IPS-18c (cell line): ENCODE data around the gene KIF11.
"Not testable (repeated sequence)": the region's sequence is repeated elsewhere in the genome, so short reads cannot be mapped to it uniquely, and the experiment has no call there.

Experiments used
- H3K4me3 ChIP-seq: 2 replicates; pipeline ENCODE4 v1.7.0; 2013; ENCODE audit warnings: low read depth, mild to moderate bottlenecking, low read length, moderate library complexity; ENCODE audit not compliant: insufficient read depth
- H3K9me3 ChIP-seq: one replicate; pipeline ENCODE4 v1.6.1; 2013; ENCODE audit warnings: mild to moderate bottlenecking, low read length, moderate library complexity; ENCODE audit not compliant: control insufficient read depth, insufficient read depth

The KIF11 gene

DNA sequence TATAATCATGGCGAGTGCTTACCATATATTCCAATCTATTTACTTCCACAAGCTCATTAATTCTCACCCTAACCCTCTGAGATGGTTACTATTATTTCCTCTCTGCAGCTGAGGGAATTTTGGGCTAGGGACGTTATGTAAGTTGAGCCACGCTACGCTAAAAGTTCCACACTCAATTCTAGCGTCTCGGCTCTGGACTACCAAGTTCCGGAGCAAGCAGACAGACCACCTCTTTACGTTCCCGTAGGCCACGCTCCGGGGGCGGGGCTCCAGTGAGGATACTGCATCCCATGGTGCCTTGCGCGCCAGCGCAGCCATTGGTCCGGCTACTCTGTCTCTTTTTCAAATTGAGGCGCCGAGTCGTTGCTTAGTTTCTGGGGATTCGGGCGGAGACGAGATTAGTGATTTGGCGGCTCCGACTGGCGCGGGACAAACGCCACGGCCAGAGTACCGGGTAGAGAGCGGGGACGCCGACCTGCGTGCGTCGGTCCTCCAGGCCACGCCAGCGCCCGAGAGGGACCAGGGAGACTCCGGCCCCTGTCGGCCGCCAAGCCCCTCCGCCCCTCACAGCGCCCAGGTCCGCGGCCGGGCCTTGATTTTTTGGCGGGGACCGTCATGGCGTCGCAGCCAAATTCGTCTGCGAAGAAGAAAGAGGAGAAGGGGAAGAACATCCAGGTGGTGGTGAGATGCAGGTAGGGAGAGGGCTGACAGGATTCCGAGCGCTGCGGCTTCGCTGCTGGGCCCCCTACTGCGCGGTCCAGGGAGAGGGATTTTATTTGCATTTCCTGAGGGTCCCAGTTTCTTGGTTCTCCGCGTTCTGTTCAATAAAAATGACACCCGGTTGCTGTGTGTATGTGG is at the start of gene KIF11:
KIF11 (plus strand) TSS at position 370 of the 858 bp plus-strand sequence; CDS start at position 616, 246 bp downstream.
- Histone ChIP-seq H3K9me3 (no peaks in the 10 kb centered on the region), H3K4me3 (peak within 1 kb of the TSS; percentile 83)

DNA sequence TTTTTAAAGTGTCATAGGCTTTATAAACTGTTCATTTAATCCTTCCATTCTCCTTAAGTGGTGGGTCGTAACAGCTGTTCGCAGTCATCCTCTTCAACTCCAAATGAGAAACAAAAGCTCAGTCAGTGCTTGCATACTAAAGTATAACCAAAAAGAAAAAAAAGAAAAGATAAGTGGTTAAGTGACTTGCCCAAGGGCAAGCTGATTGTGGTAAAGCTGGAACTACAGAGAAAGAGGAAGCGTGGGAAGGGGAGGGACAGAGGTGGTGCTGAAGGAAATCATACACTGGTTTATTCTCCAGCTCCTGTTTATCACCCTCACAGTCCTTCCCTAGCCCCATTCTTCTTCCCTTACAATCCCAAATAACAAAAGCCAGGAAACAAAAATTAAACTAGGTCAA is 48.6 kb upstream of the KIF11 start:
- Histone ChIP-seq H3K9me3 (no peaks in the 10 kb centered on the region), H3K4me3 (no peak overlapping the region)

DNA sequence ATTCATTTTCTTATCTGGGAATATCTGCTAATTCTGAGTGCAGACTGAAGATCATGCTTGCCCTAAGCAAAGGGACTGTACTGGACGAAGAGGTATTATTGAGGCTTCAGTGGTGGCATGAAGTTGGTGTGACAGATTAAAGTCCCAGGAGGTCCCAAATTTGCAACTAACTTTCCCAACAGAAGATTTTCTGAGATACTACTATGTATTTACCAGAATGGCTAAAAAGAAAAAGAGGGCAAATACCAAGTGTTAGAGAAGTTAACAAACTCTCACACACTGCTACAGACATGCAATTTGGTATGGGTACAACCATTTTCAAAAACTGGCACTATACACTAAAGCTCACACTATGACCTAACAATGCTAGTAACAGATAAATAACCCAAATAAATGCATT is 47.4 kb upstream of the KIF11 start:
- Histone ChIP-seq H3K4me3 (no peak overlapping the region), H3K9me3 (no peaks in the 10 kb centered on the region)

DNA sequence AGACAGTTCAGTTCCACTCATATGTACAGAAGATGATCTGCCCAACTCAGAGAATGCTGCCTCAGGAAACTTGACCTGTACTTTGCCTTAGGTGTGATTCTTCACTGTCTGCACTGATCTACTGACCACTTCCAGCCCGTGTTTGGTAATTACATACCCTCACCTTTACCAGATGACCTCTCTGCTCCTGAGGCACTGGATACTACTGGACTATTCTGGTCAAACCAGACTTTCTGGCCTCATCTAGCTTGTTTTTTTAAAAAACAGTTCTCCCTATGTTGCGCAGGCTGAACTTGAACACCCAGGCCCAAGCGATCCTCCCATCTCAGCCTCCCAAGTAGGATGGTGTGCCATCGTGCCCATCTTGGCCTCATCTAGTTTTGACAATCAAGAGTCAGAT is 45.3 kb upstream of the KIF11 start:
- Histone ChIP-seq H3K9me3 (no peaks in the 10 kb centered on the region), H3K4me3 (no peak overlapping the region)

DNA sequence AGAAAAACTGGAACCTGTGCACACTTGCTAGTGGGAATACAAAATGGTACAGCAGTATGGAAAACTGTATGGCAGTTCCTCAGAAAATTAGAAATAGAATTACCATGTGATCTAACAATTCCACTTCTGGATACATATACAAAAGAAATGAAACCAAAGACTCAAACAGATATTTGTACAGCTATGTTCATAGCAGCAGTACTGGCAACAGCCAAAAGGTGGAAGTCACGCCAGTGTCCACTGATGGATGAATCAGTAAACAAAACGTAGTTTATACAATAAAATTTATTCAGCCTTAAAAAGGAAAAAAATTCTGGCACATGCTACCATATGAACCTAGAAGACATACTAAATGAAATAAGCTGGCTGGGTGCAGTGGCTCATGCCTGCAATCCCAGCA is 42.0 kb upstream of the KIF11 start:
- no peaks in the 10 kb centered on the region for H3K9me3 ChIP-seq
- no peak overlapping the region for H3K4me3 ChIP-seq

DNA sequence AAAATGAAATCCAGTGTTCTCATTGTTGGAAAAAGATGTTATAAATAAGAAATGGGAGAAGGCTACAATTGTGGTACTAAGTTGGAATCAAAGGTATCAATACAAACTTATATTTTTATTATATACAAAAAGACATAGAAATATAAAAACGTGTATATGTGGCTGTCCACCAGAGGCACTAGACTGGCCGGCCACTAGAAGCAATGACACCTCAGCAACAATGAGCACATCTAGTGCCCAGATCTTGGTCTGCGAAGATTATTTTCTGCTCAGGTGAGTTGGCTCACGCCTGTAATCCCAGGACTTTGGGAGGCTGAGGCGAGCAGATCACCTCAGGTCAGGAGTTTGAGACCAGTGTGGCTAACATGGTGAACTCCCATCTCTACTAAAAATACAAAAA is 40.6 kb upstream of the KIF11 start:
- no peak overlapping the region for H3K4me3 ChIP-seq
- no peaks in the 10 kb centered on the region for H3K9me3 ChIP-seq

DNA sequence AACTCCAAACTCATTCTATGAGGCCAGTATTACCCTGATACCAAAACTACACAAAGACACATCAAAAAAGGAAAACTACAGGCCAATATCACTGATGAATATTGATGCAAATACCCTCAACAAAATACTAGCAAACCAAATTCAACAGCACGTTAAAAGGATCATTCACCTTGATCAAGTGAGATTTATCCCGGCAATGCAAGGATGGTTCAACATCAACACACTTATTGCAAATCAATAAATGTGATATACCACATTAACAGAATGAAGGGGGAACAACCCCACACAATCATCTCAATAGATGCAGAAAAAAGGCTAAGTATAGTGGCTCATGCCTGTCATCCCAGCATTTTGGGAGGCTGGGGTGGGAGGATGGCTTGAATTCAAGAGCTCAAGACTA is 39.0 kb upstream of the KIF11 start:
- no peaks in the 10 kb centered on the region for H3K9me3 ChIP-seq
- H3K4me3 ChIP-seq = no peak overlapping the region

DNA sequence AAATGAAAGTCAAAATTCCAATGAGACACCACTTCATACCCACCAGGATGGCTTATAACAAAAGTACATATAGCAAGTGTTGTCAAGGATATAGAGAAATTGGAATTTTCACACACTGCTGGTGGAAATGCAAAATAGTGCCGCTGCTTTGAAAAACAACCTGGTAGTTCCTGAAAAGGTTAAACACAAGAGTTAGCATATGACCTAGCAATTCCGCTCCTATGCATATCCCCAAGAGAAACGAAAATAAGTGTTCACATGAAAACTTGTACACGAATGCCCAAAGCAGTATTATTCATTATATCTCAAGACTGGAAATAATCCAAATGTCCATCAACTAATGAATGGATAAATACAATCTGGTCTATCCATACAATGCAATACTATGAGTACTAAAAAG is 33.9 kb upstream of the KIF11 start:
- H3K4me3 ChIP-seq = no peak overlapping the region
- H3K9me3 ChIP-seq = no peaks in the 10 kb centered on the region

DNA sequence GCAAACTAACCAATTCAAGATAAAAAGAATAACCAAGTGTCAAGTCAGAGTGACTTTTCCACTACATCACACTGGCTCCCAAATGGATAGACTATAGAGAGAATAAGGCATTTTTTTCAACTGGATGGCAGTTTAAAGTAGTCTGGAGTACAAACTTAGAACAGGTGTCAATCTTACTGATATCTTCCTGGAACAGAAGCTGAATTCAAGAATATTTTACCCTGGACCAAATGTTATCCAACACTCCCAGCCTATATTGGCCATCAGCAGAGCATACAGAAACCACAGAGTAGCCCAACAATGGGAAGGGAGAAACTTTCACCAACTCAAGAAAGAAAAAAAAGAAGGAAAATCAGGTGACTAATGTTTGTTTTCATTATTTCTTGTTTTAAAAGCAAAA is 30.5 kb upstream of the KIF11 start:
- Histone ChIP-seq H3K9me3 (no peaks in the 10 kb centered on the region), H3K4me3 (no peak overlapping the region)

DNA sequence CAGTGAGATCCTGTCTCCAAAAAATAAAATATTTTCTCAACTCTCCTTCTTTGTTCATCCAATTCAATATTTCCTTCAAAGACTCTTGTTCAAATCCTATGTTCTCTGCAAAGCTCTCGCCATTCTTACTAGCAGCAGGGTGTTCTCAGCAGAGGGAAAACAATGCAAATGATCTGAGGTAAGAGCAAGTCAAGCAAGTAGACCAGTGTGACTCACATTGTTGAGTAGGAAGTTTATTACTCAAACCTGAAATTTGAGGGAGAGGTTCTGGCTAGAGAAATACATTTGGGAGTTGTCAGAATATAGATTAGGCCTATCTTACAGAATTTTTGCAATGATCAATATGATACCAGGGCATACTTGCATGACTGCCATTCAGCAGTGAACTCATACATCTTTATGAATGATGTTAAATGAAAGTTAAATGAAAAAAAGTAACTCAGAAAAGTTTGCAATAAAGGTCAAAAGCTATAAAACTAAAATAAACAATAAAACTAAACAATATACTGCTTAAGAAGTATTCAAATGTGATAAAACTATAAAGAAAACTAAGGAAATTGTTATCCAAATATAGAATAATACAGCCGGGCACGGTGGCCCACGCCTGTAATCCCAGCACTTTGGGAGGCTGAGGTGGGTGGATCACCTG is 24.9 kb upstream of the KIF11 start:
- Histone ChIP-seq H3K9me3 (no peaks in the 10 kb centered on the region), H3K4me3 (no peak overlapping the region)

DNA sequence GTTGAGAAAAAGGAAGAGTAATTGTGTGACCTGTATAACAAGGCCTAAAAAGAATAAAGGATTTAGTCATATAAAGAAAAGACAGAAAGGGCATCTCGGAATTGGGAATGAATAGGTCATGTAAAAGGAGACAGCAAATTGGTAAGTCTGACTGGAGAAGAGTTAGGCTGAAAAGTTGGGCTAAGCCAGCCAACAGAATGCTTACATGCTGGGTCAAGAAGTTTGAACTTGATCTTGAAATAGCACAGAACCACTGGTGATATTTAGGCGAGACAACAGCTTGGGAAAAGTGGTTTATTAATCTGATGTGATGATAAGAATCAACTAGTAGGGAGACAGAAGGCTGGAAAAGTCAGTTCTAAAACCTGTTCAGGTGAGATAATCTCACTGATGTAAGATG is 23.9 kb upstream of the KIF11 start:
- no peak overlapping the region for H3K4me3 ChIP-seq
- peaks cover under 1% of the 10 kb centered on the region for H3K9me3 ChIP-seq

DNA sequence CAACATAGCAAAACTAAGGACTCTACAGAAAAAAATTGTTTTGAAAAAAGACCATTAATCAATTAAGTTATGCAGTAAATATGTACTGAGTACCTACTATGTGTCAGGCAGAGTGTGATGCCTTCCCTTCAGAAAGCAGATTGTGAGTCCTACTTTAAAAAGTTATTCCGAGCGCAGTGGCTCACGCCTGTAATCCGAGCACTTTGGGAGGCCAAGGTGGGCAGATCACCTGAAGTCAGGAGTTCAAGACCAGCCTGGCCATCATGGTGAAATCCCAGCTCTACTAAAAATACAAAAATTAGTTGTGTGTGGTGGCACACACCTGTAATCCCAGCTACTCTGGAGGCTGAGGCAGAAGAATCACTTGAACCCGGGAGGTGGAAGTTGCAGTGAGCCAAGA is 23.3 kb upstream of the KIF11 start:
- not testable (repeated sequence) for H3K4me3 ChIP-seq

DNA sequence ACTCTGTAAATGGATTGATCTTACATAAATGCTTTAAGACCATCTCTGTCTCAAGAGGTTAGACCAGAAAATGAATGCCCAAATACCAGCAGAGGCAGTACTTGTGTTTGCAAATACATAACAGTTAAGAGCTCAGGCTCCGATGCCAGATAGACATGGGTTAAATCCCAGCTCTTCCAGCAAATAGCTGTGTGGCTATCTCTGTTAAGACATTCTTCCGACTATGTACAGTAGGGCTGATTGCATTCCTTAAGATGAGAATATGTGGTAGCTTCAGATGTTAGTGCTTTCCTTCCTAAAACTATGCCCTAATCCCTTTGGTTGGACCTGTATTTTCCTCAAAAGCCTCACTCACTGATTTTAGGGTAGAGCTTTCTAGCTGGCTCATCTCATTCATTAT is 21.3 kb upstream of the KIF11 start:
- Histone ChIP-seq H3K9me3 (peaks cover 4% of the 10 kb centered on the region), H3K4me3 (no peak overlapping the region)

More for the DNA sequence above, 23.3 kb upstream of the KIF11 start:
- H3K9me3 ChIP-seq = not testable (repeated sequence)

DNA sequence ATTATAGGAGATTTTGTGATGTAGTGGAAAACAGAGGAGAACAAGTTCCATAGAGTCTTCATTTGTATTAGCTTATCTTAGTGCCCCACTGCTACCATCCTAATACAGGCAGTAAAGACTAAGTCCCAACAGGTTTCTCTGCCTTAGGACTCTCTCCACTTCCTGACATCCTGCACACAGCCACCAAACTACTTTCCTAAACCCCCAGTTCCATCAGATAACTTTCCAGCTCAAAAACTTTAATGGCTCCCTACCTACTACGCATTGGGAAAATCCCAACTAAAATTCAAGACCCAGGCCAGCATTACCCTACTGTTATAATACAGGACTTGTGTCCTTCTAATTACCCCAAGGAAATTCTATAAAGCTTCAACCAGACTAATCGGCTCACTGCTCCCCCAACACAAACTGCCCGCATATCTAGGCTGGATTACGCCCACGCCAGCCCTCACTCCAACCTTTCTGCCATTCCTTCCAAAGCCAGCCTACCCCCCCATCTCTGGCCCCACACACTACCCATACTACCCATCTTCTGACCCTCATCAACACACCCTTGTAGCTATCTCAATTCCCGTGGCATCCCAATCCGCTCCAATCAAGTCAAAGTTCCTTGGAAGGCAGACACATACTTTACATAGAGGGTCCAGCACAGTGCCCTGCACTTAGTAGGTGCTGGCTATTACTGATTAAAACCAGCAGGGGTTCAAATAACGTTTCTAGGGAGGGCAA is 20.4 kb upstream of the KIF11 start:
- peaks cover 4% of the 10 kb centered on the region for H3K9me3 ChIP-seq
- H3K4me3 ChIP-seq = peak overlapping the region; percentile 97

DNA sequence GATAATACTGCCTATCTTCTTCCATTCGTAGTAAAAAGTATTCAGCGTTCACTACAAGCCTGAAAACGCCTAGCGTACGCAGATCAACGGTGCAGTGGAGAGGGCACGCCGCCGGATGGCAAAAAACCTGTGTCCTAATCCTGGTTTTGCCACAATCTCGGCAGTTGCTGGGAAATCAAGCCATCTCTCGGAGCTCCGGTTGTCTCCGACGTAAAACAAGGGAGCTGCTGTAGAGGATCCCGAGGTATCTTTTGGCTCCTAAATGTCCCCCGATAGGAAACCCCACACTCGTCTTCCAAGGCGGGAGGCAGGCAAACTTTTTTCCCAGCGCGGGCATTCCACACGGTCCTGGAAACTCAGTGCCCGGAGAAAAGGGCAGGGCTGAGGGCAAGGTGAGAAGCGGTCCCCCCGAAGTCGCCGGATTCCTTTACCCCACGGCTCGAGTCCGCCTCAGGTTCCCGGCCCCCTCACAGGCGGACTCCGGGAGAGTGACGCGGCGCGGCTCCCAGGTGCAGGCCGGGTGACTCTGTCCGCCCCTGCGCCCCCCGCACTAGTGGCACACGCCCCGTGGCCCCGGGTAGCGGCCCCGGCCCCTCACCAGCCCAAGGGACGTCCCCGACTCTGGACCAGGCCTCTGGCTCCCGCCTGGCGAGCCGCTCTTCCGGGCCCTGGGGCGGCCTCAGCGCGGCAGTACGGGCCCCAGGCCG is 19.7 kb upstream of the KIF11 start:
- peak overlapping the region; percentile 97 for H3K4me3 ChIP-seq
- peaks cover 4% of the 10 kb centered on the region for H3K9me3 ChIP-seq

DNA sequence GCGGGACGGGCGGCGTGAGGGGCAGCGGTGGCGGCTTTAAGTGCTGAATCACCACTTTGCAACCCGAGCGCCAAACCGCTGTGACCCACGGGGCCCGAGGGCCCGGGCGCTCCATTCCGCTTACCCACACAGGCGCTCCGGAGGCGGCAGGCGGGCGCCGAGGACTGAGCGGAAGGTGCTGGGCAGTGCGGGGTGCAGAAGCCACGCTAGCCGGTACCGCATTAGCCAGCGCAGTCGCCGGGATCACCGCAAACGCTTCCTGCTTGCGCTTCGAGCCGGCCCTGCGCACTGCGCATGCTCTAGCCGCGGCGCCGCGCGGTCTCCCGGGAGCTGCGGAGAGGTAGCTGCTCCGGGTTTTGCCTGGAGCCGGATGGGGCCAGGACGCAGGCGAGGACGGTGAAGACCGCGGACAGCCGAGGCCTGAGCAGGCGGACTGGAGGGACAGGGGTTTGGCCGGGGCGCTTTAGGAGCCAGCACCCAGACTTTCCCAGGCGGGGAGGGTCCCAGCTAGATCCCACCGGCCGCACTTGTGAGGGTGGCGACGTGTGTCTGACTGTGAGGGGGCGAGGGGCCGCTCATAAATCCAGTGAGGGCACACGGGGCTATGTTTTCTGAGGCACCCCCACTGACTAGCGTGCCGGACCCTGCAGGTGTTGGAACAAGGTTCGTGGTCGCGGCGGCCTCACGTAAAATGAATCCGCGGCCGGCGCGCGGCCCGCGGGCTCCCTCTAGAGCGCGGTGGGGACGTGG is 19.0 kb upstream of the KIF11 start, which contains the start of gene IDE:
IDE (minus strand) TSS at position 296 of the 750 bp plus-strand sequence; CDS start at position 222, 74 bp downstream.
- Histone ChIP-seq H3K9me3 (peaks cover 4% of the 10 kb centered on the region), H3K4me3 (peak within 1 kb of the TSS; percentile 97)
